ENCODE measurements around the gene NUDCD3. TPM values are rescaled to one million over a fixed set of nuclear protein-coding genes. Genes with fewer than 3 reads are reported as not detected.

The NUDCD3 gene
- total and polyA plus RNA-seq, 2 experiments from 2014 or later, result 54.7 to 60.8 TPM

- no peaks in the 10 kb centered on the region for H3K27me3 ChIP-seq
- no peaks in the 10 kb centered on the region for H3K4me1 ChIP-seq (ENCODE audit: insufficient read depth)
- H3K36me3 ChIP-seq (replicated peaks; ENCODE audit: insufficient read depth, low read depth), result no peaks in the 10 kb centered on the region
- TF ChIP-seq CTCF (IDR thresholded peaks at IDR 0.05; ENCODE audit: poor library complexity) (no peak), EZH2phosphoT487 (IDR thresholded peaks at IDR 0.05; ENCODE audit: low read depth, severe bottlenecking, unreplicated experiment) (no peak), EZH2 (IDR thresholded peaks at IDR 0.05; ENCODE audit: borderline replicate concordance) (no peak)
- no peak for DNase-seq (ENCODE audit: low spot score)
- no peak overlapping the region for H3K4me3 ChIP-seq
- no peak overlapping the region for H3K27ac ChIP-seq
- no peaks in the 10 kb centered on the region for H3K9me3 ChIP-seq (ENCODE audit: low read depth)
- no peaks in the 10 kb centered on the region for H3K79me2 ChIP-seq
- no peaks in the 10 kb centered on the region for H4K20me1 ChIP-seq (ENCODE audit: insufficient read depth, poor library complexity, severe bottlenecking)
- no peak overlapping the region for H2AFZ ChIP-seq
- no peak overlapping the region for H3K4me2 ChIP-seq
- H3K9me2 ChIP-seq (replicated peaks; ENCODE audit: insufficient read depth), result no peaks in the 10 kb centered on the region
- WGBS (ENCODE audit: low lambda C conversion rate, missing lambda C conversion rate), result 93% methylated on average over 5 of the region's 5 CpGs
Measured at GRCh38 chr7:44520574-44520973, 30.1 kb upstream of the NUDCD3 start.

- Histone ChIP-seq H3K9me3 (ENCODE audit: low read depth) (no peaks in the 10 kb centered on the region), H2AFZ (no peak overlapping the region), H3K36me3 (replicated peaks; ENCODE audit: insufficient read depth, low read depth) (no peaks in the 10 kb centered on the region), H3K79me2 (no peaks in the 10 kb centered on the region), H3K4me1 (ENCODE audit: insufficient read depth) (no peaks in the 10 kb centered on the region), H3K4me3 (no peak overlapping the region), H3K9me2 (replicated peaks; ENCODE audit: insufficient read depth) (no peaks in the 10 kb centered on the region), H3K4me2 (no peak overlapping the region), H4K20me1 (ENCODE audit: insufficient read depth, poor library complexity, severe bottlenecking) (no peaks in the 10 kb centered on the region), H3K27me3 (no peaks in the 10 kb centered on the region), H3K27ac (no peak overlapping the region)
- no peak for DNase-seq (ENCODE audit: low spot score)
- no peak for TF ChIP-seq EZH2 (IDR thresholded peaks at IDR 0.05; ENCODE audit: borderline replicate concordance)
- TF ChIP-seq CTCF (IDR thresholded peaks at IDR 0.05; ENCODE audit: poor library complexity), result no peak
- TF ChIP-seq EZH2phosphoT487 (IDR thresholded peaks at IDR 0.05; ENCODE audit: low read depth, severe bottlenecking, unreplicated experiment), result no peak
- WGBS (ENCODE audit: low lambda C conversion rate, missing lambda C conversion rate), result 90% methylated on average over 7 of the region's 7 CpGs
Measured at GRCh38 chr7:44519546-44519945, 29.1 kb upstream of the NUDCD3 start.

- Histone ChIP-seq H3K27ac (no peak overlapping the region), H3K9me2 (replicated peaks; ENCODE audit: insufficient read depth) (no peaks in the 10 kb centered on the region), H2AFZ (no peak overlapping the region), H3K36me3 (replicated peaks; ENCODE audit: insufficient read depth, low read depth) (no peaks in the 10 kb centered on the region), H3K4me1 (ENCODE audit: insufficient read depth) (no peaks in the 10 kb centered on the region), H3K9me3 (ENCODE audit: low read depth) (no peaks in the 10 kb centered on the region), H3K79me2 (no peaks in the 10 kb centered on the region), H3K27me3 (no peaks in the 10 kb centered on the region), H3K4me2 (no peak overlapping the region), H3K4me3 (no peak overlapping the region), H4K20me1 (ENCODE audit: insufficient read depth, poor library complexity, severe bottlenecking) (no peaks in the 10 kb centered on the region)
- WGBS (ENCODE audit: low lambda C conversion rate, missing lambda C conversion rate), result 87% methylated on average over 3 of the region's 3 CpGs
- TF ChIP-seq CTCF (IDR thresholded peaks at IDR 0.05; ENCODE audit: poor library complexity) (no peak), EZH2phosphoT487 (IDR thresholded peaks at IDR 0.05; ENCODE audit: low read depth, severe bottlenecking, unreplicated experiment) (no peak), EZH2 (IDR thresholded peaks at IDR 0.05; ENCODE audit: borderline replicate concordance) (no peak)
- DNase-seq (ENCODE audit: low spot score), result no peak
Measured at GRCh38 chr7:44518761-44519160, 28.3 kb upstream of the NUDCD3 start.

- TF ChIP-seq EZH2 (IDR thresholded peaks at IDR 0.05; ENCODE audit: borderline replicate concordance) (no peak), CTCF (IDR thresholded peaks at IDR 0.05; ENCODE audit: poor library complexity) (no peak), EZH2phosphoT487 (IDR thresholded peaks at IDR 0.05; ENCODE audit: low read depth, severe bottlenecking, unreplicated experiment) (no peak)
- no peak overlapping the region for H3K4me2 ChIP-seq
- no peak for DNase-seq (ENCODE audit: low spot score)
- no peak overlapping the region for H3K27ac ChIP-seq
- H3K4me3 ChIP-seq, result no peak overlapping the region
- no peaks in the 10 kb centered on the region for H3K9me2 ChIP-seq (replicated peaks; ENCODE audit: insufficient read depth)
- H4K20me1 ChIP-seq (ENCODE audit: insufficient read depth, poor library complexity, severe bottlenecking), result no peaks in the 10 kb centered on the region
- 92% methylated on average over 8 of the region's 8 CpGs for WGBS (ENCODE audit: low lambda C conversion rate, missing lambda C conversion rate)
- H3K36me3 ChIP-seq (replicated peaks; ENCODE audit: insufficient read depth, low read depth), result no peaks in the 10 kb centered on the region
- no peaks in the 10 kb centered on the region for H3K79me2 ChIP-seq
- H3K27me3 ChIP-seq, result no peaks in the 10 kb centered on the region
- no peaks in the 10 kb centered on the region for H3K9me3 ChIP-seq (ENCODE audit: low read depth)
- no peak overlapping the region for H2AFZ ChIP-seq
- H3K4me1 ChIP-seq (ENCODE audit: insufficient read depth), result peaks cover 2% of the 10 kb centered on the region
Measured at GRCh38 chr7:44517175-44517574, 26.7 kb upstream of the NUDCD3 start.
